HG03520 (cell line): ENCODE results near the gene PPHLN1.
A peak's percentile ranks its signal among the peaks of the same experiment; 100 is the strongest.

Experiments
- ATAC-seq: cut with Tn5 transposase; IDR thresholded peaks from one replicate; pipeline ENCODE4 v1.9.1; 2021; ENCODE audit warnings: mild to moderate bottlenecking, moderate library complexity; ENCODE audit not compliant: unreplicated experiment

Gene PPHLN1

DNA sequence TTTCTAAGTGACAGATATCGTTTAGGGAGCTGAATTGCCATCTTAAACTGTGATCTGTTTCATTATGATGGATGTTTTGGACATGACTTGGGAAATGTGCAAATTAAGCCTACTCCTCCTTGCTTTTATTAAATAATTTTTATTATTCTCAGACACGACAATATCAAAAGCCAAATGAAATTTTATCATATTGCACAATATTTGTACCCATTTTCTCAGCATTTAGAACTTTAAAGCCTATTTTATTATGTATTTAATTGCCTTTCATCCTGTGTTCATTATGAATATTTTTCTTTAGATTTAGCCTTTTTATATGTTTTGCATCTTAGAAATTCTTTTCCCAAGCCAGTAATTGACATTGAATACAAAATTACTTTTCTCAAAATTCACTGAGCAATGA lies 102.9 kb downstream of the PPHLN1 start:
- ATAC-seq = no peak

DNA sequence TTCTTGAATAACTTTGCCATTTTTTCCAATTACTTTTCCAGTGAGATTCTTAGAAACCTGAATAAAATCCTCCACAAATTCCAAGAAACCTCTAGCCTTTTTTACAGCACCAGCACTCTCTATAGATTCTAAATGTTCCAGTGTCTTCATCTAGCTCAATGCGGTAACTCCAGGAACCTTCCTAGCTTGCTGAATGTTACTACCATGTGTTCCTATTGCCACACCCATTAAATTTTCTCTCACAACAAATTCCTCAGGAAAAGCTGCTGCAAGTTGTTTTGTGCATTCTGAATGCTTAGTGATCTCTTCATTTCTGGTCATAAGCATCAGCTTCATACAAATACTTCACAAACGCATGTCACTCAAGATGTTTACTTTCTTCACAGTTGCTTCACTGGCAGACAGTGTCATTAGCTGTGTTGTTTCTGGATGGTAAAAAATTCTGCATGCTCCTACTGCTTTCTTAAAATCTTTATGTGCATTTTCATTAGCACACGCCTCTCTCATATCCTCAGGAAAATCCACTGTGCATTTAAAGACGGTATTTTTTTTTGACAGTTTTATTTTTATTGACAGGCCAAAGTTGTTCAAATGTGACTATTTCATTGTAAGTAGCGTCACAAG lies 106.7 kb downstream of the PPHLN1 start:
- ATAC-seq = no peak

DNA sequence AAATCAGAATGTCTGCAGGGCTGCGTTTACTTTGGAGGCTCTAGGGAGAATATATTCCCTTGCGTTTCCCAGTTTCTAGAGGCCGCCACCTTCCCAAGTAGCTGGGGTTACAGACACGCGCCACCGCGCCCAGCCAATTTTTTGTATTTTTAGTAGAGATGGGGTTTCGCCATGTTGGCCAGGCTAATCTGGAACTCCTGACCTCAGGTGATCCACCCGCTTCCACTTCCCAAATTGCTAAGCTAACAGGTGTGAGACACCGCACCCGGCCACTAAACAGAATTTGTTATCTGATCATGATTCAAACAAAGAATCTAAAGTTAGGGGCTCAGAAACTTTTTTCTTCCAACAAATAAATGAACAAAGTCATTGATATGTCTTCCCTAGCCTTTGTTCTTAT lies 114.6 kb downstream of the PPHLN1 start:
- ATAC-seq = no peak

- ATAC-seq = no peak
These were observed 116.4 kb downstream of the PPHLN1 start for GRCh38 chr12:42442311-42442759.

GRCh38 chr12:42442888-42443287 lies 116.9 kb downstream of the PPHLN1 start:
- no peak for ATAC-seq

DNA sequence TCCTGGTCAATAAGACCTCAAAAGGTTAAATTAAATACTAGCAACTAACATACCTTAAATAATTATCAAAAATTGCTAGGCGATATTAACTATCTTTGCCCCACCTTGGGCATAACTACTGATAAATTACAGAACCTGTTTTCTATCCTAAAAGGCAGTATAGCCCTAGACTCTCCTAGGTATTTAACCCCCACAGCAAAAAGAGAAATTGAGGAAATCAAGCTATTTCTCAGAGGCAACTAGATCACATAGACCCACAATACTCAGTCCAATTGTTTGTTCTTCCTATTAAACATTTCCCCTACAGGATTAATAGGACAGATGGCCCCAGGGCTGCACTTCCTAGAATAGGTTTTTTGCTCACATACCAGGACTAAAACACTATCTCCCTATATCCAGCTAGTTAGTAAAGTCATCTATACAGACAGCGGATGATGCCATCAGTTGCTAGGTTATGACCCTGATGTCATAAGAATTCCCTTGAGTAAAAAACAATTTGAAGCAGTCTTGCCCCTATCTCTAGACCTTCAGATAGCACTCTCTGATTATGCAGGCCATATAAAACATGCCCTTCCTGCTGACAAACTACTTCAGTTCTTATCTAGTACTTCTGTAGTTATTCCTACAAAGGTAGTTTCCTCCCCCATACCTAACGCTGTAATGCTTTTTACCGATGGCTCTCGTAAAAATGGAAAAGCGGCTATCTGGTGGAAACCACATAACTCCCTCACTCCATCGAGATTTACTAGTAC lies 118.4 kb downstream of the PPHLN1 start:
- ATAC-seq = no peak

GRCh38 chr12:42445891-42446290 lies 119.9 kb downstream of the PPHLN1 start:
- ATAC-seq = no peak

- no peak for ATAC-seq
These were observed 120.8 kb downstream of the PPHLN1 start for GRCh38 chr12:42446761-42447160.

DNA sequence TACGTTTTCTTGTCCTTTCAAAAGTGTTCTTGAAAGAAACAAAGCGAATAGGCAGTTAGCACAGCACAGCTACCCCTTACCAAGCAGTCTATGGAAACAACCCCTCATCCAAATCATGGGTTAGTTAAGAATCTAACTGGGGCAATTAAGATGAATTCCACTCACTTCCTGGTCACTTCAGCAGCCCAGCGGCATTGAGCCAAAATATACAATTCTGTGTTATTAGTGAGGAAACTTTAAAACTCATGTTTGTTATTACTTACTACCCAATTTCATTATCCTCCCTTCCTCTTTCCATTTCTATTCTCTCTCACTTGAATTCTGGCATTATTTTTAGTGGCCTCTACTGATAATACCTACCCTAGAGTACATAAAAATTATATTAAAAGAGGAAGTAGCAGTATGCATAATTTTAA lies 121.4 kb downstream of the PPHLN1 start:
- ATAC-seq = no peak

DNA sequence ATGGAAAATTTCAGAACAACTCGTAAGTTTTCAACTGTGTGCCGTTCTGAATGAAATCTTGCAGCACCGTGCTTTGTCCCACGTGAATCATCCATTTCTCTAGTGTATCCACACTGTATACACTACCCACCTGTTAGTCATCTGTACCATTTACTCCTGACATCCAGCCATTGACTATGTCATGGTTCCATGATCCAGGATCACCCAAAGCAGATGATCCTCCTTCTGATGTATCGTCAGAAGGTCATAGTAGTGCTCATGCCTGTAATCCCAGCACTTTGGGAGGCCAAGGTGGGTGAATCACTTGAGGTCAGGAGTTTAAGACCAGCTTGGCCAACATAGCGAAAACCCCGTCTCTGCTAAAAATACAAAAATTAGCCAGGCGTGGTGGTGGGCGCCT lies 122.9 kb downstream of the PPHLN1 start:
- ATAC-seq = no peak

GRCh38 chr12:42450248-42450647 lies 124.3 kb downstream of the PPHLN1 start:
- ATAC-seq = no peak

GRCh38 chr12:42458575-42458974 lies 132.6 kb downstream of the PPHLN1 start:
- ATAC-seq = no peak

- ATAC-seq = no peak
These were observed 133.4 kb downstream of the PPHLN1 start for GRCh38 chr12:42459336-42459847.

DNA sequence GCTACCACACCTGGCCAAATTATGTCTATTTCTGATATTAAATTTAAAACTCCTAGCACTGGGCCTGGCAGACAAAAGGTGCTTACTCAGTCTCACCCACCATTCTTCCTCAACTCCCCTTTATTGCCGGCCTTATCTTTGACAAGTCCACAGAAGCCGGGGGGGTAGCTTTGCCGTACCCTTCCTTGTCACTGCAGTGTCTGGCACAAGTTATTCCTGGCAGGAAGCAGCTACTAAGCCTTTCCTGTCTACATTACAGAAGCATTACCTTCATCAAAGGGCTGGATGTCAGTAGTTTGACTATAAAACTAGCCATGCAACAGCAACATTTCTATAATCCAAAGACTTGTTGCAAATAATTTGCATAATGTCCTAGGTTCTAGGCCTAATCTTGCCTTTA lies 136.5 kb downstream of the PPHLN1 start:
- ATAC-seq = no peak

DNA sequence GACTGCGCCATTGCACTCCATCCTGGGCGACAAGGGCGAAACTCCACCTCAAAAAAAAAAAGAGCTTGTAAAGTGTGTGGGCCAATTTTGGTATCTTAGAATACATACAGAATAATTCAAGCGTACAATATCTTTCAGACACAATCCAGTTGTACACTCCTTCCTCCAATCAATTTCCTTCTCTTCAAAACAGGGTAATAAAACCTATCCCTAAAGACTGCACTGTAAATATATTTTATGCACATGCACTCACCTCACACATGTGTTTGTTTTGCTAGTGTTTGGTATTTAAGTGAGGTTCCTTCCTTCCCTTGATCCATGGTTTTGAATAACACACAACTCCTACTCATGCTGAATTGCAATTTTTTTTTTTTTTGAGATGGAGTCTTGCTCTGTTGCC lies 137.7 kb downstream of the PPHLN1 start:
- no peak for ATAC-seq

DNA sequence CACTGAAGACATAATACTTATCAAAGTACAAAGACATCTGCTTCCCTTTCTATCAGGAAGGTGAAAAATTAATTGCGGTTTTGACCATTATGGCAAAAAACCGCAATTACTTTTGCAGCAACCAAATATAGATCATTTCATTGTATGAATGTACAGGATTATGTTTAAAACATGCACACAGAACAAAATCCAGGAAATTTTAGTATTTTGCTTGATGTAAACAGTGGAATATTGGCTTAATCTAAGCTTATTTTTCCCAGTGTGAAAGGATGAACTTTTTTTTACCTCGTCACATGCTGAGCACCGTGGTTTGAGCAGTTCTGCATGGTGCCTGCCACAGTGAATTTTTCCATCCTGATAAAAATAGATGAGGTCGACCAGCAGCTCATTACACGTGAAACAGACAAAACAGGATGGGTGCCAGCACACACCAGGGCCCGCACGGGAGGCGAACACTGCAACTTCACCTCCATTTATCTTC lies 142.4 kb downstream of the PPHLN1 start:
- no peak for ATAC-seq

DNA sequence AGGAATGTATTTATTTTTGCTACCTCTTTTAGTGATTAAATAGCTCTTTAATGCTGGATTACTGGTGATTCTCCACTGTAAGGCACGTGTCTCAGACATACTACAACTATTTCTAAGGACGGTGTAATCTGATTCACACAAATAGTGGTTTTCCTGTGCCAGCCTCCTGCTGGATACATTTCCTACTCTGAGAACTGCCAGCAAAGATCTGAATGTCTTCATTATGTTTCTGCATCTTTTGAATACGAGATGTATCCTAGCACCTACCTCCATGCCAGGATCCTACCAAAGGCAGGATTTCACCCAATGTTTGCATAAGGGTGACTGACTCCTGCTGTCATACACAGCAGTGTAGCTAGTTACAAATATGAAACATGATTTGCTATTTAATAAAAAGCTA lies 143.0 kb downstream of the PPHLN1 start:
- peak; percentile 2 for ATAC-seq

GRCh38 chr12:42469355-42470175 lies 143.6 kb downstream of the PPHLN1 start:
- peak; percentile 98 for ATAC-seq

DNA sequence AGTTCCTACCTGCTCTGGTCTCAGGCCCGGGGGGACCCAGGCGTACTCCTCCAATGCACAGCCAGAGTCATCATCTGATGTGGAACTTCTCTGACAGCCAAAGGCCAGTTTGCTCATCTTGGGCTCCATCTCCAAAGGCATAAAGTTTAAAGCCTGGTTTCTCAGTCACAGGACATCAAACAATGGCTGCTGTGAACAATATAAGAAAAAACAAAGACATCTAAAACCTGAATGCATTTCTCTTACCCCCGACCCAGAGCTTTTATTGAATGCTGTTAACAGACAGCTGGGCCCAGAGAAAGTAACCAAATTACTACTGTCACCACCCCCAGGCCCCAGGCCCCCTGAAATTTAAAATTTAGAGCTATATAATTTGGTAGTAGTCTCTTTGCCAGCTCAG lies 146.4 kb downstream of the PPHLN1 start:
- no peak for ATAC-seq

GRCh38 chr12:42473130-42473529 lies 147.2 kb downstream of the PPHLN1 start:
- no peak for ATAC-seq

DNA sequence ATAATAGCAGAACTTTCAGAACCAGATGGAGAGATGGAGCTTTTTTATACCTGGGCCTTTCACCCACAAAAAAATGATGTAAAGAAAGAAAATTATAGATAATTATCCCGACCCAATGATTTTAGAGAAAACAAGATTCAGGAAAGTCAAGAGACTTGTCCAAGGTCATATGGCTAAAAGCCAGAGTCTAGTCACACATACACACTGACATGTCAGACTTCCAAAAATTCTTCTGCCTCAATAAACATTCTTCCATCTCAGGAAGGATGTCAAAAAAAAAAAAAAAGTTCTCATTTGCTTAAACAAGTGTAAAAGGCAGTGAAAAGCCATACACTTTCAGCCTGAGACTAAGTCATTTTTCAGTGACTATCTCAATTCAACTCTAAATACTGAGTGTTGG lies 147.6 kb downstream of the PPHLN1 start:
- no peak for ATAC-seq
